Lower lobe of right lung (tissue), 2 donors: ENCODE results near the gene PFDN6. TPM values are rescaled to one million over a fixed set of nuclear protein-coding genes. Genes with fewer than 3 reads are reported as not detected.
"Not testable (repeated sequence)": the region's sequence is repeated elsewhere in the genome, so short reads cannot be mapped to it uniquely, and the experiment has no call there.

Experiments used
- ATAC-seq, 2 donors: fragments of 200-7000 bp; cut with Tn5 transposase; one replicate each; pipeline ENCODE4 v1.9.1; 2020 to 2022; ENCODE audit warnings: mild to moderate bottlenecking in 2 of 2, moderate library complexity in 2 of 2
- DNase-seq: peaks from one replicate; pipeline ENCODE4 v3.0.0-alpha.2; 2020
- H3K27ac ChIP-seq: fragments of 200-600 bp; one replicate; pipeline ENCODE4 v1.8.0; 2022
- H3K27me3 ChIP-seq: fragments of 200-600 bp; one replicate; pipeline ENCODE4 v1.8.0; 2022; ENCODE audit warnings: low read depth
- H3K36me3 ChIP-seq: fragments of 200-600 bp; one replicate; pipeline ENCODE4 v1.8.0; 2022; ENCODE audit warnings: mild to moderate bottlenecking
- H3K4me1 ChIP-seq: fragments of 200-600 bp; one replicate; pipeline ENCODE4 v1.8.0; 2022
- H3K4me3 ChIP-seq: fragments of 200-600 bp; one replicate; pipeline ENCODE4 v1.8.0; 2022; ENCODE audit warnings: mild to moderate bottlenecking
- H3K9me3 ChIP-seq: fragments of 200-600 bp; one replicate; pipeline ENCODE4 v1.8.0; 2022
- CTCF ChIP-seq: fragments of 200-600 bp; IDR thresholded peaks from one replicate; pipeline ENCODE4 v1.8.0; 2022; ENCODE audit warnings: antibody characterized with exemption, mild to moderate bottlenecking
- intact Hi-C: fragments of 100-400 bp; cut with DNase I; formaldehyde crosslinking; loops from one replicate; pipeline ENCODE4 v1.11.0; 2022
- total RNA-seq: library from RNA; stranded (reverse); fragmentation: NEBNext Ultra II Directional; extraction: Animal tissue kit (Norgen Biotek cat#: 25700); gene quantifications from one replicate; pipeline ENCODE4 v1.2.1, GENCODE V29; 2021
- donor health status: DM: no; HTN: yes; CAD: no; lungs with severe emphysema.

The PFDN6 gene
- total RNA-seq, 1 donor from 2014 or later = 32.9 TPM

- Histone ChIP-seq H3K36me3 (peaks cover 61% of the 10 kb centered on the region), H3K27me3 (no peaks in the 10 kb centered on the region), H3K9me3 (no peaks in the 10 kb centered on the region), H3K4me3 (peak overlapping the region; percentile 83), H3K27ac (peak overlapping the region; percentile 91), H3K4me1 (peaks cover 60% of the 10 kb centered on the region)
- DNase-seq (no peak), ATAC-seq (peak; percentile 3 to 25)
- TF ChIP-seq CTCF = no peak
- intact Hi-C loops = no loop called here
Observed at GRCh38 chr6:33272275-33273128, 16.9 kb upstream of the PFDN6 start.

GRCh38 chr6:33273129-33273923, 16.1 kb upstream of the PFDN6 start:
- H3K9me3 ChIP-seq = no peaks in the 10 kb centered on the region
- H3K4me3 ChIP-seq = peak overlapping the region; percentile 83
- peaks cover 54% of the 10 kb centered on the region for H3K36me3 ChIP-seq
- H3K27me3 ChIP-seq = no peaks in the 10 kb centered on the region
- H3K4me1 ChIP-seq = peaks cover 69% of the 10 kb centered on the region
- no peak for TF ChIP-seq CTCF
- ATAC-seq (no peak), DNase-seq (no peak)
- peak overlapping the region; percentile 91 for H3K27ac ChIP-seq
- intact Hi-C loops = no loop called here

- H3K4me1 ChIP-seq = peaks cover 77% of the 10 kb centered on the region
- no peaks in the 10 kb centered on the region for H3K9me3 ChIP-seq
- DNase-seq (no peak), ATAC-seq (no peak)
- peak overlapping the region; percentile 9 for H3K4me3 ChIP-seq
- no peak overlapping the region for H3K27ac ChIP-seq
- intact Hi-C loops = no loop called here
- peaks cover 54% of the 10 kb centered on the region for H3K36me3 ChIP-seq
- TF ChIP-seq CTCF = no peak
- no peaks in the 10 kb centered on the region for H3K27me3 ChIP-seq
Observed at GRCh38 chr6:33273924-33274902, 15.2 kb upstream of the PFDN6 start.

- H3K9me3 ChIP-seq, DNase-seq, intact Hi-C loops, ATAC-seq, H3K27me3 ChIP-seq: not testable (repeated sequence)
- H3K4me1 ChIP-seq = peaks cover 71% of the 10 kb centered on the region
- H3K4me3 ChIP-seq = peak overlapping the region; percentile 86
- peaks cover 66% of the 10 kb centered on the region for H3K36me3 ChIP-seq
- peak overlapping the region; percentile 95 for H3K27ac ChIP-seq
Observed at GRCh38 chr6:33275795-33276580, 13.4 kb upstream of the PFDN6 start.

GRCh38 chr6:33276581-33276863, 12.9 kb upstream of the PFDN6 start:
- DNase-seq = no peak
- no peak for TF ChIP-seq CTCF
- ATAC-seq = no peak
- Histone ChIP-seq H3K4me3 (peak overlapping the region; percentile 86), H3K9me3 (no peaks in the 10 kb centered on the region), H3K4me1 (peaks cover 70% of the 10 kb centered on the region), H3K36me3 (peaks cover 72% of the 10 kb centered on the region), H3K27me3 (no peaks in the 10 kb centered on the region), H3K27ac (peak overlapping the region; percentile 95)
- intact Hi-C loops = no loop called here
